GM12872 (cell line): ENCODE results near the gene EXOSC1.

Source experiments
- CTCF ChIP-seq: IDR thresholded peaks from 3 replicates; pipeline ENCODE4 v1.5.1; 2011; ENCODE audit warnings: low read depth, mild to moderate bottlenecking, low read length, moderate library complexity; ENCODE audit not compliant: insufficient read depth

EXOSC1 gene

GRCh38 chr10:97465982-97466381 is 20.2 kb upstream of the EXOSC1 start:
- TF ChIP-seq CTCF: no peak

- no peak for TF ChIP-seq CTCF
Measured at GRCh38 chr10:97464226-97464625, 18.4 kb upstream of the EXOSC1 start.

- peak; percentile 81 for TF ChIP-seq CTCF
Measured at GRCh38 chr10:97463363-97464132, 17.7 kb upstream of the EXOSC1 start.

- no peak for TF ChIP-seq CTCF
Measured at GRCh38 chr10:97462309-97462708, 16.5 kb upstream of the EXOSC1 start.

- no peak for TF ChIP-seq CTCF
Measured at GRCh38 chr10:97459933-97460332, 14.1 kb upstream of the EXOSC1 start.

GRCh38 chr10:97459111-97459510 is 13.3 kb upstream of the EXOSC1 start:
- no peak for TF ChIP-seq CTCF

GRCh38 chr10:97456686-97457065 is 10.9 kb upstream of the EXOSC1 start:
- no peak for TF ChIP-seq CTCF
